ENCODE measurements around the gene AJM1. TPM values are rescaled to one million over a fixed set of nuclear protein-coding genes. Genes with fewer than 3 reads are reported as not detected.

Gene AJM1
- polyA plus RNA-seq, 1 donor from 2014 or later, result 1.5 TPM

DNA sequence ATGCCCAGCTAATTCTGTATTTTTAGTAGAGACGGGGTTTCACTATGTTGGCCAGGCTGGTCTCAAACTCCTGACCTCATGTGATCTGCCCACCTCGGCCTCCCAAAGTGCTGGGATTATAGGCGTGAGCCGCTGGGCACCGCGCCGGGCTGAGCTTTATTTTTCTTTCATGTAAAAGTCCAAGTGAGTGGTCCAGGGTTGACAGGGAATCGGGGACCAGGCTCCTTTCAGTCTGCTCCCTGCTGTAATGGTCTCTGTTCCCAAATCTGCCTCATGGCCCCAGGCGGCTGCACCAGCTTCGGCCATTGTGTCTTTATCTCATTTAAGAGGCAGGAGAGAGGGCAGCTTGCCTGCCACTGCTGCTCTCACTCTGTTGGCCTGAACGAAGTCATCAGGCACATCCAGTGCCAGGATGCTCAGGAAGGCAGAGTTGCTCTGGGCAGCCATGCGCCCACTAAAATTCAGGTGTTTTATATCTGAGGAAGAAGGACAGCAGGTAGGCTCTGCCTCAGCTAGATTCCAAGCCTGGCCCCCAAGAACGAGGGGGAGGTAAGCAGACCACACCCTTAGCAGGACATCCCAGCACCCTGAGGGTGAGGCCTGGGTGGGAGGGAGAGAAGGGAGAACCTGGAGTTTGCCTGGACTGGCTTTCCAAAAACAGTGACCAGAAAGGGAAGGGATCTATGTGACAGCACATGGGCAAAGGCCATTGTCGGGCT, 47.8 kb upstream of the AJM1 start:
- Histone ChIP-seq H3K9ac (ENCODE audit: low read length) (no peak overlapping the region), H3K27me3 (ENCODE audit: insufficient read depth, low read depth, low read length) (no peaks in the 10 kb centered on the region), H3K27ac (ENCODE audit: low read length) (no peak overlapping the region), H2AFZ (ENCODE audit: low read depth, low read length) (no peak overlapping the region), H3K9me3 (ENCODE audit: low read length) (no peaks in the 10 kb centered on the region), H3K4me2 (ENCODE audit: low read length) (no peak overlapping the region), H3F3A (ENCODE audit: insufficient read depth, low read length, poor library complexity, severe bottlenecking) (peaks cover 3% of the 10 kb centered on the region), H3K4me3 (ENCODE audit: low read length) (no peak overlapping the region), H3K36me3 (ENCODE audit: insufficient read depth, low read length) (no peaks in the 10 kb centered on the region), H3K79me2 (replicated peaks; ENCODE audit: insufficient read depth, low read length) (no peaks in the 10 kb centered on the region), H3K9me2 (ENCODE audit: insufficient read depth, low read length) (no peaks in the 10 kb centered on the region), H4K20me1 (ENCODE audit: insufficient read depth) (no peaks in the 10 kb centered on the region)
- TF ChIP-seq, protein P1, sequence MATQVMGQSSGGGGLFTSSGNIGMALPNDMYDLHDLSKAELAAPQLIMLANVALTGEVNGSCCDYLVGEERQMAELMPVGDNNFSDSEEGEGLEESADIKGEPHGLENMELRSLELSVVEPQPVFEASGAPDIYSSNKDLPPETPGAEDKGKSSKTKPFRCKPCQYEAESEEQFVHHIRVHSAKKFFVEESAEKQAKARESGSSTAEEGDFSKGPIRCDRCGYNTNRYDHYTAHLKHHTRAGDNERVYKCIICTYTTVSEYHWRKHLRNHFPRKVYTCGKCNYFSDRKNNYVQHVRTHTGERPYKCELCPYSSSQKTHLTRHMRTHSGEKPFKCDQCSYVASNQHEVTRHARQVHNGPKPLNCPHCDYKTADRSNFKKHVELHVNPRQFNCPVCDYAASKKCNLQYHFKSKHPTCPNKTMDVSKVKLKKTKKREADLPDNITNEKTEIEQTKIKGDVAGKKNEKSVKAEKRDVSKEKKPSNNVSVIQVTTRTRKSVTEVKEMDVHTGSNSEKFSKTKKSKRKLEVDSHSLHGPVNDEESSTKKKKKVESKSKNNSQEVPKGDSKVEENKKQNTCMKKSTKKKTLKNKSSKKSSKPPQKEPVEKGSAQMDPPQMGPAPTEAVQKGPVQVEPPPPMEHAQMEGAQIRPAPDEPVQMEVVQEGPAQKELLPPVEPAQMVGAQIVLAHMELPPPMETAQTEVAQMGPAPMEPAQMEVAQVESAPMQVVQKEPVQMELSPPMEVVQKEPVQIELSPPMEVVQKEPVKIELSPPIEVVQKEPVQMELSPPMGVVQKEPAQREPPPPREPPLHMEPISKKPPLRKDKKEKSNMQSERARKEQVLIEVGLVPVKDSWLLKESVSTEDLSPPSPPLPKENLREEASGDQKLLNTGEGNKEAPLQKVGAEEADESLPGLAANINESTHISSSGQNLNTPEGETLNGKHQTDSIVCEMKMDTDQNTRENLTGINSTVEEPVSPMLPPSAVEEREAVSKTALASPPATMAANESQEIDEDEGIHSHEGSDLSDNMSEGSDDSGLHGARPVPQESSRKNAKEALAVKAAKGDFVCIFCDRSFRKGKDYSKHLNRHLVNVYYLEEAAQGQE (IDR thresholded peaks at IDR 0.05; ENCODE audit: borderline replicate concordance), result no peak
- TF ChIP-seq TAF1 (IDR thresholded peaks at IDR 0.05; ENCODE audit: low read depth), result no peak
- TF ChIP-seq MXI1 (conservative IDR thresholded peaks at IDR 0.05; ENCODE audit: poor library complexity, severe bottlenecking), result no peak

DNA sequence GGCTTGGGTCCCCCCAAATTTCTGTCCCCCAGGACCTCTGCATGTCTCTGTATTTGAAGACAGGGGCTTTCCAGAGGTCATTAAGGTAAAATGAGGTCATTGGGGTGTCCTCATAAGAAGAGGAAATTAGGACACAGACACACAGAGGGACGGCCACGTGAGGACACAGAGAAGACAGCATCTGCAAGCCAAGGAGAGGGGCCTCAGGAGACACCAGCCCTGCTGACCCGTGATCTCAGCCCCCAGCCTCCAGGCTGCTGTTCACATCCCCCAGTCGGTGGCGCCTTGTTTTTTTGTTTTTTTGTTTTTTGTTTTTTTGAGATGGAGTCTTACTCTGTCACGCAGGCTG, 47.3 kb upstream of the AJM1 start:
- H3K9me2 ChIP-seq (ENCODE audit: insufficient read depth, low read length), result no peaks in the 10 kb centered on the region

More for the DNA sequence above, 47.3 kb upstream of the AJM1 start:
- no peak for TF ChIP-seq TAF1 (IDR thresholded peaks at IDR 0.05; ENCODE audit: low read depth)
- TF ChIP-seq, protein P2, sequence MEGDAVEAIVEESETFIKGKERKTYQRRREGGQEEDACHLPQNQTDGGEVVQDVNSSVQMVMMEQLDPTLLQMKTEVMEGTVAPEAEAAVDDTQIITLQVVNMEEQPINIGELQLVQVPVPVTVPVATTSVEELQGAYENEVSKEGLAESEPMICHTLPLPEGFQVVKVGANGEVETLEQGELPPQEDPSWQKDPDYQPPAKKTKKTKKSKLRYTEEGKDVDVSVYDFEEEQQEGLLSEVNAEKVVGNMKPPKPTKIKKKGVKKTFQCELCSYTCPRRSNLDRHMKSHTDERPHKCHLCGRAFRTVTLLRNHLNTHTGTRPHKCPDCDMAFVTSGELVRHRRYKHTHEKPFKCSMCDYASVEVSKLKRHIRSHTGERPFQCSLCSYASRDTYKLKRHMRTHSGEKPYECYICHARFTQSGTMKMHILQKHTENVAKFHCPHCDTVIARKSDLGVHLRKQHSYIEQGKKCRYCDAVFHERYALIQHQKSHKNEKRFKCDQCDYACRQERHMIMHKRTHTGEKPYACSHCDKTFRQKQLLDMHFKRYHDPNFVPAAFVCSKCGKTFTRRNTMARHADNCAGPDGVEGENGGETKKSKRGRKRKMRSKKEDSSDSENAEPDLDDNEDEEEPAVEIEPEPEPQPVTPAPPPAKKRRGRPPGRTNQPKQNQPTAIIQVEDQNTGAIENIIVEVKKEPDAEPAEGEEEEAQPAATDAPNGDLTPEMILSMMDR (IDR thresholded peaks at IDR 0.05; ENCODE audit: poor library complexity, severe bottlenecking), result no peak
- no peak for TF ChIP-seq POLR2AphosphoS5 (IDR thresholded peaks at IDR 0.05)
- no peak for TF ChIP-seq SMC3 (conservative IDR thresholded peaks at IDR 0.05; ENCODE audit: poor library complexity)
- TF ChIP-seq, protein P1 (IDR thresholded peaks at IDR 0.05; ENCODE audit: borderline replicate concordance), result no peak
- no peak for TF ChIP-seq EP300 (conservative IDR thresholded peaks at IDR 0.05; ENCODE audit: poor library complexity, severe bottlenecking)
- TF ChIP-seq RAD21 (conservative IDR thresholded peaks at IDR 0.05), result no peak
- TF ChIP-seq EZH2 (IDR thresholded peaks at IDR 0.05; ENCODE audit: borderline replicate concordance, insufficient read depth, low read length, poor library complexity, severe bottlenecking), result no peak
- TF ChIP-seq MXI1 (conservative IDR thresholded peaks at IDR 0.05; ENCODE audit: poor library complexity, severe bottlenecking), result no peak
- no peak overlapping the region for H2AFZ ChIP-seq (ENCODE audit: low read depth, low read length)
- no peak overlapping the region for H3K9ac ChIP-seq (ENCODE audit: low read length)
- H3K27me3 ChIP-seq (ENCODE audit: insufficient read depth, low read depth, low read length), result no peaks in the 10 kb centered on the region
- H3K27ac ChIP-seq (ENCODE audit: low read length), result no peak overlapping the region
- no peak overlapping the region for H3K4me3 ChIP-seq (ENCODE audit: low read length)
- H3K79me2 ChIP-seq (replicated peaks; ENCODE audit: insufficient read depth, low read length), result no peaks in the 10 kb centered on the region
- no peaks in the 10 kb centered on the region for H4K20me1 ChIP-seq (ENCODE audit: insufficient read depth)
- no peaks in the 10 kb centered on the region for H3K36me3 ChIP-seq (ENCODE audit: insufficient read depth, low read length)
- no peak overlapping the region for H3K4me2 ChIP-seq (ENCODE audit: low read length)
- peaks cover 3% of the 10 kb centered on the region for H3F3A ChIP-seq (ENCODE audit: insufficient read depth, low read length, poor library complexity, severe bottlenecking)
- H3K9me3 ChIP-seq (ENCODE audit: low read length), result no peaks in the 10 kb centered on the region
